Suprapubic skin (tissue), 4 donors: ENCODE data around the gene RPS6KA2.

Source experiments
- CTCF ChIP-seq, 2 donors: fragments of 200-600 bp in 1 of 2; fragments of 450-650 bp in 1 of 2; sonication (generic) in 1 of 2; IDR thresholded peaks; one replicate each; pipeline ENCODE4 v1.5.1; 2016 to 2019; ENCODE audit warnings: antibody characterized with exemption in 2 of 2, mild to moderate bottlenecking in 1 of 2, moderate library complexity in 1 of 2
- EP300 ChIP-seq: sonication (generic); formaldehyde crosslinking; IDR thresholded peaks from one replicate; pipeline ENCODE4 v1.6.1; 2017; ENCODE audit warnings: antibody characterized with exemption
- POLR2A ChIP-seq, 2 donors: fragments of 450-650 bp; IDR thresholded peaks; one replicate each; pipeline ENCODE4 v1.6.1; 2017; ENCODE audit warnings: antibody characterized with exemption in 2 of 2, mild to moderate bottlenecking in 2 of 2, moderate library complexity in 2 of 2
- POLR2AphosphoS5 ChIP-seq, 3 donors: sonication (generic); formaldehyde crosslinking; IDR thresholded peaks; one replicate each; pipeline ENCODE4 v1.6.1; 2017; ENCODE audit warnings: antibody characterized with exemption in 3 of 3

- TF ChIP-seq CTCF (IDR thresholded peaks at IDR 0.05) (no peak), POLR2AphosphoS5 (IDR thresholded peaks at IDR 0.05) (no peak), EP300 (no peak), POLR2A (IDR thresholded peaks at IDR 0.05) (no peak)
Measured at GRCh38 chr6:166584155-166584554, 42.9 kb downstream of the RPS6KA2 start.
